ENCODE results near the gene ACTR2.
A peak's percentile ranks its signal among the peaks of the same experiment; 100 is the strongest.

ACTR2 gene

DNA sequence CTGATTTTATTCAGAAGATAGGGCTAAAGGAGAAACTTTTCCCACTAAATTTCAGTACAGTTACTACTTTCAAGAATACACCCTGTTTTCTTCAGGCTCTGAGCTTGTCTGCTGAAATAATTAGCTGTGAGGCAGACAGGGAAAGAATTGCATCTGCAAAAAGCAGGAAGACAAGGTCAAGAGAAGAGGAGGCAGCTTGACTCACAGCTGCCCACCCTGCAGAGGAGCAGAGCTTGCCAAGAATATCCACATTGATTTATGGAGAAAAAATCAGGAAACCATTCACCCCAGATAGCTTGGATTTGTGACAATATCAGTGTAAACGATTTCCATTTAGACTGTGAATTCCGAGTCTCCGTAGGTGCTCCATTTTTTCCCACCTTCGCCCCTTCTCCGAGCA, 49.0 kb downstream of the ACTR2 start:
- TF ChIP-seq, protein P1, sequence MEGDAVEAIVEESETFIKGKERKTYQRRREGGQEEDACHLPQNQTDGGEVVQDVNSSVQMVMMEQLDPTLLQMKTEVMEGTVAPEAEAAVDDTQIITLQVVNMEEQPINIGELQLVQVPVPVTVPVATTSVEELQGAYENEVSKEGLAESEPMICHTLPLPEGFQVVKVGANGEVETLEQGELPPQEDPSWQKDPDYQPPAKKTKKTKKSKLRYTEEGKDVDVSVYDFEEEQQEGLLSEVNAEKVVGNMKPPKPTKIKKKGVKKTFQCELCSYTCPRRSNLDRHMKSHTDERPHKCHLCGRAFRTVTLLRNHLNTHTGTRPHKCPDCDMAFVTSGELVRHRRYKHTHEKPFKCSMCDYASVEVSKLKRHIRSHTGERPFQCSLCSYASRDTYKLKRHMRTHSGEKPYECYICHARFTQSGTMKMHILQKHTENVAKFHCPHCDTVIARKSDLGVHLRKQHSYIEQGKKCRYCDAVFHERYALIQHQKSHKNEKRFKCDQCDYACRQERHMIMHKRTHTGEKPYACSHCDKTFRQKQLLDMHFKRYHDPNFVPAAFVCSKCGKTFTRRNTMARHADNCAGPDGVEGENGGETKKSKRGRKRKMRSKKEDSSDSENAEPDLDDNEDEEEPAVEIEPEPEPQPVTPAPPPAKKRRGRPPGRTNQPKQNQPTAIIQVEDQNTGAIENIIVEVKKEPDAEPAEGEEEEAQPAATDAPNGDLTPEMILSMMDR (IDR thresholded peaks at IDR 0.05; ENCODE audit: extremely low read depth, insufficient read depth, missing control alignments): no peak
- no peak for DNase-seq (ENCODE audit: low spot score)
- in situ Hi-C loops (cut with MboI; ENCODE audit: low pct_unique_long_range_greater_than_20kb, low sequenced_read_pairs, unreplicated experiment): no loop called here

- in situ Hi-C loops (cut with MboI; ENCODE audit: low pct_unique_long_range_greater_than_20kb, low sequenced_read_pairs, unreplicated experiment): no loop called here
- TF ChIP-seq, protein P1 (IDR thresholded peaks at IDR 0.05; ENCODE audit: extremely low read depth, insufficient read depth, missing control alignments): no peak
- no peak for DNase-seq (ENCODE audit: low spot score)
These were observed 49.5 kb downstream of the ACTR2 start for GRCh38 chr2:65277118-65277517.

DNA sequence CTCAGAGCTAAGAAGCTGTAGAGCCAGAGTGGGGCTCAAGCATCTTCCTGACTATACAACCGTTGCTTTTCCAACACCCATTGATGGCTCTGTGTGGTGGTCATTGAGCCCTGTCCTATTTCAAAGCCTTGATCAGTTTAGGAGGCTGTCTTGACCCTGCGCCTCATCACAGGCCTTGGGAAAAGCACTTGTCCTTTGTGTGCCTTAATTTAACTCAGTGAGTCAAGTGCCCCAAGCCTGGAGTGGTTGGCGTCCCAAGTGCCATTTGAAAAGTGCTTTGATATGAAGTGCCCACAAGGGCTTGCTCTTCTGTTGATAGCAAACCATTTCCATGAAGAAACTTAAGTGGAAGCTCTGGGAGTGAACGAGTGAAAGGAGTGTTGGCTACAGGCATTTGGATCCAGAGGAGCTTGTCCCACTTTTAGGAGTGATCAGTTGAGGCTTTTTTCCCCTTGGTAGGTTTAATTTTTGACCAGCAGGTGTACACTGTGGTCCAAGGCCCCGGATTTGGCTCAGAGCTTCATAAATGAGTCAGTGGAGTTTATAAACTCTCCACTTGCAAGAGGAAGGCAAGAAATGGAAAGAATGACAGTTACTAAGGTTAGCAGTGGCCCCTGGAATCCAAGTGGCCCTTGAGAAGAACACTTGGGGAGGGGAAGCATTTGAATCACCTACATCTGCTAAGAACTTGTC, 50.3 kb downstream of the ACTR2 start:
- TF ChIP-seq, protein P1 (IDR thresholded peaks at IDR 0.05; ENCODE audit: extremely low read depth, insufficient read depth, missing control alignments): peak; percentile 5
- no peak for DNase-seq (ENCODE audit: low spot score)
- in situ Hi-C loops (cut with MboI; ENCODE audit: low pct_unique_long_range_greater_than_20kb, low sequenced_read_pairs, unreplicated experiment): no loop called here

DNA sequence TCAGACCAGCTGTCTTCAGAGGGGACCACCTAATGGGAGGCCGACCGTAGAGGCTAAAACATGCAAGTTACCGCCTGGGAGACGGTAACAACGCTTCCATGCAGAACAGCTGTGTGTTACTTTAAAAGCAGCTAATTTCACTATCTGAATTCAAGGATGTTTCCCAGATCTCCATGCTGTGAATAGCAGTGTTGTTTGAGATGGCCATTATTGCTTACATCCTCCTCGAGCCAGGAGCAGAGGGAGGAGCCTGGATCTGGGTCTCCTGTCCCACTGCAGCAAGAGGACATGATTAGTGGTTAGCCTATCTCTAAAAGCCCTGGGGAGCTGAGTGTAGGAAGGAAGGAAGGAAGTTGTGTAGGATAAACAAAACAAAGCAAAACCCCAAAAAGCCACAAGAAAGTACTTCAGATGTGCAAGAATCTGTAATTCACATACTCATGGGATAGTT, 50.9 kb downstream of the ACTR2 start:
- in situ Hi-C loops (cut with MboI; ENCODE audit: low pct_unique_long_range_greater_than_20kb, low sequenced_read_pairs, unreplicated experiment): no loop called here
- TF ChIP-seq, protein P1 (IDR thresholded peaks at IDR 0.05; ENCODE audit: extremely low read depth, insufficient read depth, missing control alignments): no peak
- no peak for DNase-seq (ENCODE audit: low spot score)

DNA sequence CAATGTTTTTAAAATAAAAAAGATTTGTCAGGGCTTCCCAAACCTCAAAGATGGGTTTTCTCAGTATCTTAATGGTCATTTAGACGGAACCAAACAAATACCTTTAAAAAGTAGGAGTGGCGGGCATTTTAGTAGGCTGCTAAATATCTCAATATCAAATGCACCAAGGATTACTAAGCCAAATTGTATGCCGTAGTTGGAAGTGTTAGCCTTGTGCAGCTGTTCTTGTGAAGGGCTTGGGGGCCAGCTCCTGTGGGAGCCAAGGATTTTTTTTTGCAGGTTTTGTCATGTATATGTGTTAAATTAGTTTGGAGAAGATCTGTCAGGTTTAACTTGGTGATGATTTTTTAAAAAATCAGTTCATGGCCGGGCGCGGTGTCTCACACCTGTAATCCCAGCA, 52.1 kb downstream of the ACTR2 start:
- DNase-seq (ENCODE audit: low spot score): no peak
- in situ Hi-C loops (cut with MboI; ENCODE audit: low pct_unique_long_range_greater_than_20kb, low sequenced_read_pairs, unreplicated experiment): no loop called here

DNA sequence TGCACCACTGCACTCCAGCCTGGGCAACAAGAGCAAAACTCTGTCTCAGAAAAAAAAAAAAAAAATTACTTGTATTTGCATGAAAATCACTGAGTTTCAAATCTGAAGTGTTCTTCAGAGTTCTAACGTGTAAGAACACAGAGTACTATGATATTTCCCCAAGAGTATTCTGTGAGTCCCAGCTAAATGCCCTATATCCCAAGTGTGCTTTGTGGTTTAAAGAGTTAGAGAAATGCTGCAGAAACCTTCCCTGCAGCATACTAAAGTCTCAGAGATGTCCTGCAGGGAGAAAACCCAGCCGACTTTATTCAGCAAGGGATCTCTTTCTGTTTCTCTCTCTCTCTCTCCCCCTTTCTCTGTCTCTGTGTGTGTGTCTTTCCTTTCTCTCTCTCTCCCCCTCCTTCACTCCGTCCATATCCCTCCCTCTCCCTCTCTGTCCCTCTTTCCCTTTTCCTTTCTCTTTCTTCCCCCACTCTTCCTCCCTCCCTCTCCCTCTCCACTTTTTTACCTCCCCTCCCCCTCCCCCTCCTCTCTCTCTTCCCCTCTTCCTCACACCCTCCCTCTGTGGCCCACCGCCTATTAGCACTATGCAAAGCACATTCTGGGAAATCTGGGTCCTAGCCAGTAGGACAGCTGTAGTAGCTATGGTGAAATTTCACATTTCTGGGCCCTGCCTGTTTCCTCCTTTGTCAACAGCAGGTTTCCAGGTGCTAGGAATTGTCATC, 54.2 kb downstream of the ACTR2 start:
- TF ChIP-seq, protein P1 (IDR thresholded peaks at IDR 0.05; ENCODE audit: extremely low read depth, insufficient read depth, missing control alignments): no peak
- in situ Hi-C loops (cut with MboI; ENCODE audit: low pct_unique_long_range_greater_than_20kb, low sequenced_read_pairs, unreplicated experiment): no loop called here
- DNase-seq (ENCODE audit: low spot score): no peak

More for the DNA sequence above, 52.1 kb downstream of the ACTR2 start:
- TF ChIP-seq, protein P1 (IDR thresholded peaks at IDR 0.05; ENCODE audit: extremely low read depth, insufficient read depth, missing control alignments): no peak
